NCI-H146 (cell line): ENCODE measurements around the gene KCNQ4.

Source experiments
- DNase-seq: peaks from one replicate; lab custom pipeline; 2025; lab: John Stamatoyannopoulos, UW

KCNQ4 gene

DNA sequence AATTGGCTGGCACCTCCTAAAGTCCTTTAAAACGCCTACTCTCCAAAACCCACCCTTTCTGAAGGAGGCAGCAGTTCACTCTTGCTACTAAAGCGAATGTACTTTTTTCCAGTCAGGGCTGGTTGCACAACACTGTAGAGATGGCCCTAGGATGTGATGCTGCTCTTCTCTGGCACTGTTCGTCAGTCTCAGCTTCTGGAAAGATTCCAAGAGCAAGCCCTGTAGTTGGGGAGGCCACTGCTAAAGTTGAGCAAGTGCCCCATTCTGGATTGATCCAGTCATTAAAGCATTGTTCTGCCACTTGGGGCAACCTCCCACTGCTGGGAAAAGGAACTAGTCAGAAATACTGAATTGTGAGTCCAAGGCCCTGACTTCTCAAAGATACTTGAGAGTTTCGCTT, 28.5 kb upstream of the KCNQ4 start:
- DNase-seq = no peak

DNA sequence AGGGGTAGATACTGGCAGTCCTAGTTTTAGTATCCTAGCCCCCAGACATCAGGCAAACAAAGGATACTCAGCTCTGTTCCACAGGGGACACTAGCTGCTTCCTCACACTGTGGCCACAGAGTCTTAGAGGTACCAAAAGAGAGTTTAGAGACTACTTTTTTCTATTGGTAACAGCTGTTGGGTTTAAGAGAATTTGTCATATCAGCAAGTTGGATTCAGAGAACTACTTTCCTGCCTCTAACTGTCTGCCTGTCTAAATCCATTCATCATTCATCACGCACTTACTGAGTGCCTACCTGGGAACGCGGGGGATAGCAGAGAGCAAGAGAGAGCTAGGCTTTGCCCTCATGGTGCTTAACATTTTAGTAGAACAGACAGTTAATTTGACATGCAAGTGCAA, 27.1 kb upstream of the KCNQ4 start:
- no peak for DNase-seq

DNA sequence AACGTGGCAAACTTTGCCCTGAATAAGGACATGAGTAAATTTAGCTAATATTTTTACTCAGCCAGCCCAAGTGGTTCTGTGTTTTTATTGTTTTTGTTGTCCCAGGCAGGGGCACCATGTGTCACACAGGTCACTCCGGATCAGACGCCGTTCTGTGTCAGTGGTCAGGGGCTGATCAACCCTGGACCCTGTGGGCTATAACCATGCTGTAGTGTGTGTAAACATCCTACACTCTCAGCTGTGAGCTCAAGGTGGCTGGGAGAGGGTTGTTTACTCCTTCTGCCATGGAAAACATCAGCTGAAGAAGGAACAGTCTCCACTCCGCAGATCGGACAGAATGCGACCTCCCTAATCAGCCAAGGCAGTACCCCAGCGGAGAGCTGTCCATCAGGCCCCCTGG, 26.5 kb upstream of the KCNQ4 start:
- no peak for DNase-seq

DNA sequence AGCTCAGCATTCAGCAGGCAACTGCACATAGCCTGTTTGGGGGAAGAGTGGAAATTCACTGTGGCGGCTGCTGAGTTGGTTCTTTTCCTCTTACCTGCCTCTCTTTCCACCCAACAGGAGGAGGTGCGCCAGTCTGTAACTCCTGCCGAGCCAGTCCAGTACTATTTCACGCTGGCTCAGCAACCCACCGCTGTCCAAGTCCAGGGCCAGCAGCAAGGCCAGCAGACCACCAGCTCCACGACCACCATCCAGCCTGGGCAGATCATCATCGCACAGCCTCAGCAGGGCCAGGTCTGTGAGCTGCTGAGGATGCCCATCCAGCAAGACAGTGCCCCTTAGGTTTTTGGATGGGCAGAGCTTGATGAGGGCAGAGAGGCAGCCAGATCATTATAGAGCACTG, 25.6 kb upstream of the KCNQ4 start:
- DNase-seq = no peak

DNA sequence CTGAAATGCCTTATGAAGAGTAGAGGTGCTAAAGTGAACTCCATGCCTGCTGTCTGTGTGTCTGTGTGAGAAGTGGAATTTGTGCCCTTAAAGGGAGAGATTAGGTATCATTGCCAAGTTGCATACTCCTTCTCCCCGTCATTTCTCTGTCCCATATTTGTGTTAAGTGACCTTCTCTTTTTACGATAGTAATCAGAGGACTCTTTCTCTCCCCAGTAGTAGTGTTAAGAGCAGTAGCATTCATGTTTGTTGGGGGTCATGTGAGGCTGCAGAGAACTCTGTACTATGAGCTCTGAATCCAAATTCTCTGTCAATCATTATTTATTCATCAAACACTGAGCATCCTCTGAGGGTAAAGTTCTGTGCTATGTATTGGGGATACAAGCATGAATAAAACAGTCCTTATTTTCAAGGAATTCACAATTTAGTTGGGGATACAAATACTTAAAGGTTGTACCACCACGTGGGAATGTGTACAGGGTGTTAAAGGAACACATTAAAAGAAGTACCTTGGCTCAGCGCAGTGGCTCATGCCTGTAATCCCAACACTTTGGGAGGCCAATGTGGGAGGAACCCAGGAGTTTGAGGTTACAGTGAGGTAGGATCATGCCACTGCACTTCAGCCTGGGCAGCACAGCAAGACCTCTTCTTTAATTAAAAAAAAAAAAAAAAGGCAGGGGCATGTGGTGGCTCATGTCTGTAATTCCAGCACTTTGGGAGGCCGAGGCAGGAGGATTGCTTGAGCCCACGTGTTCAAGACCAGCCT, 24.8 kb upstream of the KCNQ4 start:
- no peak for DNase-seq

DNA sequence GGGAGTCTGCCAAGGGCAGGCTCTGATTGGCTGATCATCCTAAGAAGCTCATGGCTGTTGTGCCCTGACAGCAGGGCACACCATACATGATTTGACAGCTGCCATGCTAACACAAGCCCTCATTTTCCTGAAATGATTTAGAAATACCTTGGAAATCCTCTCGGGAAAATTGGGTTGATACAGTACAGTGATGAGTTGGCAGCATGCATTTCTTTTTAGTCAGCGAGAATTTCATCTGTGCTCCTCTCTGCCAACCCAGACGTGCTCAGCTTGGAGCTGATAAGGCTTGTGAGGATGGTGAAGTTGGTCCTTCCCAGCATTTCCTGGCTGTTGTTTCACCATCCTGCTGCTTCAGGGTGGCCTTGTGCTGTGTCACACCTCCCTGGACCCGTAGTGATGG, 22.6 kb upstream of the KCNQ4 start:
- no peak for DNase-seq

DNA sequence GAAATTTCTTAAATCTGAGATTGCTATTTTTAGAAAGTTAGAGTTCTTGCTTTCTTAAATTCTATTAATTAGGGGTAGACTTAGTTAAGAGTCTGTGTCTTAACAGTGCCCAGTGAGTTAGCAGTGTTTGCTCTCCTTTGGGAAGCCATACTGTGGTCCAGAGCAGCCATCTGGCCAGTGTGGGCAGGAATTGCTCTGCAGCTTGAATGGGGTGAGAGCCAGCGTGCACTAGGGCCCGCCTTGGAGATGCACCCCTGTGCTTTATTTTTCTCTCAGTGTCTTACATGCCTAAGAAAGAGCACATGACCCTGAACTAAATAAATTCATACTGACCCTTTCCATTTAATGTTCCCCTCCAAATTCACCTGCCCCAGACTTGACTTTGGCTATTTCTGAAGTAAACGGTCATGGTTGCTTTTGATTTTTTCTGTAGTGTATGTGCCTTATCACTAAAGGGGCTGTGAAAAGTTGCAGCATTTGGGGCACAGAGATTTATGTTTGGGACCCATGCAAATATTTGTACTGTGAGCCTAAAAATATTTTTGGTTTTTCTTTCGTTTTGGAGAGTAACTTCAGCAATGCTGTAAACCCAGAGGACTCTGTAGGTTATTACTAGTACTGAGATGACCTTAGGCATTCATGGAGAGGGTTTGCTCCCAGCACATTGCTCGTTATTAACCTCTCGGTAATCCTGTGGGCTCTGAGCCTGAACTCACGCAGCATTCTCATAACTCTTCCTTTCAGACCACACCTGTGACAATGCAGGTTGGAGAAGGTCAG, 21.3 kb upstream of the KCNQ4 start:
- DNase-seq = no peak

DNA sequence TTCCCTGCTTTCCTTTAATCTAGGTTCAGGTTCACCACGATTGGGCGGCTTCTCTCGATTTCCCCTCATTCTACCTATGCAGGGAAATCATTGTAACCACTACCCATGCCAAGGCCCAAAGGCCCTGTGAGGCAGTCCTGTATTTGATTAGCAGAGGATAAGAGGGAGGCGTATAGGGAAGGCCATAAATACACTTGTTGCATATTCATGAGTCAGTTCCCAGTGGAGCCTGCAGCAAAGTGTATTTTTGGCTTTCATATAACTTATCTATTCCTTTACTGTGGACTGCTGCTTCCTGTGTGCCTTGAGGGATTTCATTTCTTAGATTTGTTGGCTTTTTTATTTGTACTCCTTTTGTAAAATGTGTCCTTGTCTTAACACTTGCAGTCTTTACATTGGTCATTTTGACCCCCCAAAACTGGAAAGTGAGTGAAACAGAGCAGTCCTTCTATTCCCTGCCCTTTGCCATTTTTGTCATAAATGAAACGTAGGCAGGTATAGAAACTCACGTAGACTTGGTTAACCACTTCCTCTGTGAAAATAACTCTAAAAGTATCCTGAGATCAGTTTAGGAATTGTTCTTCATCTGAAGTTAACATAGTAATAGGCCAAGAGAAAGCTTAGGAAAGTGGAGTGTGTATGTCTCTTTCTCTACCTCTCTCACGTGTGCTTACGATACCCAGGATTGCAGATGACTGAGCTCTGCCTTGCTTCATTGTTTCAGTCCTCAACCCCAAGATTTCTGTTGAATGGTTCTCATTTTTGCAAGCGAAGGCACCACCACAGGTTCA, 19.6 kb upstream of the KCNQ4 start:
- no peak for DNase-seq

DNA sequence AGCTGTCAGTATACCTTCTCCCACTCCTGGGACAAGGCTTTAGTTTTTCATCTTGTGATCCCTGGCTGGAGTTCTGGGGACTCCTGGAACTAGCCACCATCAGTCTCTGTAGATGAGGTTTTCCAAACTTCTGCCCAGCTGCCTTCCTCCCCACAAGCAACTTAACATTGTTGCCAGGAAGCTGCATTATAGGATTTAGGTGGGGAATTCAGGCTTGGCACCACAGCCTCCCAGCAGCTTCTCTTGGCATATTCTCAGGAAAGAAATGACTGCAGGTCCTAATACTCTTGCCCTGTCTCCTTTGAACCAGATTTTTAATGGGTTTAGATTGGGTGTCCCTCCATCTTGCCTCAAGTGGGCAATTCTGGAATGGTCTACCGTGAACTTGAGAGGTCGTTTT, 18.6 kb upstream of the KCNQ4 start:
- DNase-seq = no peak

DNA sequence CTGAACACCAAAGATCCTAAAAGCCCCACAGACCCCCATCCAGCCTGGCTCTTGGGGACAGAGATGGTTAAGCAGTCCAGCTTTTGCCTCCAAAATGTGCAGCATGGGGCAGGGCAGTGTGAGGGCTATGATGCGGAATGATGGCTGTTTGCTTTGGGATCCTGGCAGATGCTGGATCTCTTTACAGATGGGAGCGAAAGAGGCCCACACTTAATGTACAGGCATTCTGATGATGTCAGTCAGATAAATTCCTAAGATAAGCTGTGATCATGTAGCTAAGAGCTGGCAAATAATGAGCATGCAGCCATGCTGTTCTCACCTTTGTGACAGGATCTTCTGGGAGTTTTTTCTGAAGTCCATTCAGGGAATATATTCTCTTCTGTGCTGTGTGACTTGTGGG, 17.6 kb upstream of the KCNQ4 start:
- no peak for DNase-seq

DNA sequence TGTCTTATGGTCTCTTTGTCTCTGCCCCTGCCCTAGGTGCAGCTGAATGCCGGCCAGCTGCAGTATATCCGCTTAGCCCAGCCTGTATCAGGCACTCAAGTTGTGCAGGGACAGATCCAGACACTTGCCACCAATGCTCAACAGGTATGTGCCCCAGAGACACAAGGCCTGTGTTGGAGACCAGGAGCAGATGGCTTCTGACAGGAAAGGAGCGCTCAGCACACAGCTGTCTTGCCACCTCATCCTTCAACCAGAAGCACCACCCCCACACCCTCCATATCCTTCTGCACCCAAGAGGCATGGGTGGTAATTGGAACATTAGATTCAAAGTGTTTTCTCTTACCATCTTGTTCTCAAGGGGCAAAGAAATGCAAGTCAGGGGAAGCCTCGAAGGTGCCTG, 17.0 kb upstream of the KCNQ4 start:
- no peak for DNase-seq

DNA sequence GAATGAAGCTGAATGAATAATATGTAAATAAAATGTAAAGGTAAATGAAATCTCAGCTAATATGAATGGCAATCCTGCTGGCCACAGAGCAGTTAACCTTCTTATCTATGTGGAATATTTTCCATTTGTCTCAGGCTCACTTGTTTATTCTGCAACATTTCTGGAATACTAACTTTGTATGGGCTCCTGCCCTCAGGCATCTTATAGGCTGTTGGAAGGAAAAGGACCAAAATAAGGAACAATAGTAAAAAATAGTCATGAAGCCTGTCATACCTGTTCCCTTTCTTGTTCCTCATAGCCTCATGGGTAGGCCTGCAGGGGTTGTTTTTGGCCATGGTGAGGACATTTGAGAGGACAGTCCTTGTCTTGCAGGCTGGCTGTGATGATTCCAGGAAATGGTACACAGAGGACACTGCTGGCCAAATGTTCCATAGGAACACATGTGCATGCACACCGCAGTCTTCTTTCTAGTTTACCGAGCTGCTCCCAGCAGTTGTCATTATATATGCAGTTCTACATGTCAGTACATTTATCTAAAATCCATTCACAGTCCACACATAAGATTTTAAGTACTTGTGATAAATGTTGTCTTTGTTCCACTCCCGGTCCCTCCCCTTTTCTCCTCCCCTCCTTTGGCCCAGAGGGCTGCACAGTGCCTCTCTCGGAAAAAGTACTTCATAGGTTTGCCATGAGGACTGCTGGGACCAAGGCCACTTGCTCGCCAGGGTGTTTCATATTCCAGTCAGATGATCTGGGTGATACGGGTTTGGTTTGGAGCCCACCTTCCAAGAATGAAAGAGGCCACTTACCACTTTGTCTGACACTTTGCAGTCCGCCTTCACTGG, 15.2 kb upstream of the KCNQ4 start:
- DNase-seq = no peak

DNA sequence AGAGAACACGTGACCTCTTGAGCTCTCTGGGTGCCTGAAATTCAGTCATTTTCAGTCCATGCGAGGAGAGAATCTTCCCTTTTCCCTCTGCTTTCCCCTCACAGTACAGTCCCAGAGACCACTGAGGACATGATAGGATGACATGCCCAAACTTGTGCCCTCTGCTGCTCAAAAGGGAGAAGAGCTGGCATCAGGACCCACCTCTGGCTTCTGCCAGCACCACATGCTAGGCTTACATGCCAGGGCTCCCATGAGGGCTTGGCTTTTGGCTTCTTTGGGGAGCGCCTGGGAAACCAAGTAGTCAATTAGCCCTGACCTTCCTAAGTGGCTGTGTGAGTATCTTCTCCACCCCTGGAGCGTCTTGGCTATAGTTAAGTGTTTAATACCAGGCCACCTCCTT, 13.8 kb upstream of the KCNQ4 start:
- DNase-seq = no peak

DNA sequence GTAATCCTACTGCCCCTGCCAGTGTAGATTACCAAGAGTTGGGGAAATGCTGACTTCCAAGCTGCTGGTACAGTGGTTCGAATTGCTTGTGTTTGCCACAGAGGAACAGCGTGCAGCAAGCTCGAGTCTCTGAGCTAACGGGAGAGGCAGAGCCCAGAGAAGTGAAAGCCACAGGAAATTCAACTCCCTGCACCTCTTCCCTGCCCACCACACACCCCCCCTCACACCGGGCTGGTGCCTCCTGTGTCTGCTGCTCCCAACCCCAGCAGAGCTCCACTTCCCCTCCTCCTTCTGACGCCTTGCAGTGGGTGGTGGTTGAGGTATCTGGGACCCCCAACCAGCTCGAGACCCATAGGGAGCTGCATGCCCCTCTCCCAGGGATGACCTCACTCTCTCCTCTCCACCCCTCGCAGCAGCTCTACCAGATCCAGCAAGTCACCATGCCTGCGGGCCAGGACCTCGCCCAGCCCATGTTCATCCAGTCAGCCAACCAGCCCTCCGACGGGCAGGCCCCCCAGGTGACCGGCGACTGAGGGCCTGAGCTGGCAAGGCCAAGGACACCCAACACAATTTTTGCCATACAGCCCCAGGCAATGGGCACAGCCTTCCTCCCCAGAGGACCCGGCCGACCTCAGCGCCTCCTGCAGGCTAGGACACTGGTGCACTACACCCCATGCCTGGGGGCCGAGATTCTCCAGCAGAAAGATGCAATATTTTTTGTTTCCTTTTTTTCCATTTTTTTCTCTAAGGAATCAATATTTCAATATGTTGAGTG, 13.1 kb upstream of the KCNQ4 start:
- no peak for DNase-seq

DNA sequence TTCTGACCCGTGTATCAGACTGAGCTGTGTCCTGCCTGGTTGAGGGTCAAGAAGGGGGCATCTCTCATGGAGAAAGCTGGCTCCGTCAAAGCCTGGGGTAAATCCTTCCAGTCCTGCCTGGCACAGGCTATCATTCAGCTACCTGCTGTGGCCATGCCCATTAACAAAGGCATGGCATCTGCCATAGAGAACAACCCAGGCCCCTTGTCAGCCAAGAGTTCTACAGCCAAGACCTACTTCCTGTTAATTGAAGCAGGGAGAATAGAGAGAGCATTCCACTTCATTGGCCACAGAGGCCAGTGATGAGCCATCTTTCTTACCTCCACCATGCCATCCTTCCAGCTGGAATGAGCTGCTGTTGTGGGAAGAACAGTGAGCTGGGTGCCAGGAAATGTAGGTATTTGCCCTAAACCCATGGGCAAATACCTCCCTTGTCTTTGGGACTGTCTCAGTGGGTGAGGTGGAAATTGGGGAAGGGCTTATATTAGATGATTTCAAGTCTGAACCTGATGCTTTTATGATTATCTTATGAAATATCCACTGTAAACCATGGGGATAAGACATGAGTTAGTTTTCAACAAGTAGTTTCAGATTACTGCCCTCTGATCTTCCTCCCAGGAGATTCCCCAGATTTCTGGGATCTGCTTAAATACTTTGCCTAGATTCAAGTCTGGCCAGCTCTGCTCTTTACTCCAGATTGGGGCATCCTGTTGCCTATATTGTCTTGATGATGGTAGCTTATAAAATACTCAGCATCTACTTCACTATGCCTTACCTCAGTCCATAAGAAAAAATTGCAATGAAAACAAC, 11.2 kb upstream of the KCNQ4 start:
- no peak for DNase-seq

DNA sequence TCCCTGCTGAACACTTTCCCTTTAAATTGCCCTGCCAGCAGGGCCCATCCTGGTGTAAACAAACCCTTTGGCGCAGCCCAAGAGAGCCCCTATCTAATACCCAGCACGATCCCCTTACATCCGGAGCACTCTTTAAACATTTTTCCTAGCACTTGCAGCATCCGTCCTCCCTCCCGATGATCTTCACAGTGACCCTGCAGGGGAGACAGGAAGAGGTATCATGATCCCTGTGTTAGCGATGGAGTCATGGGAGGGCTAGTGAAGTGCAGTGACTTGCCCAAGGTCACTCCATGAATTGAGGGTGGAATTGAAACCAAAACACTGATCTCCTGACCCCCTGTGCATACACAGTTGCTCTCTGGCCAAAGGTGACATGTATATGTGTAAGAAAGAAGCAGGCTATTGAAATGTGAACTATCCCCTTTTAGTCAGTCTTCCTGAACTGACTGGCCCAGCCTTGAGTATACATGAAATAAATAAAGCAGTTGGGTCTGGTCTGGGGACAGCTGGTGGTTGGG, 9.8 kb upstream of the KCNQ4 start:
- DNase-seq = peak; percentile 49

DNA sequence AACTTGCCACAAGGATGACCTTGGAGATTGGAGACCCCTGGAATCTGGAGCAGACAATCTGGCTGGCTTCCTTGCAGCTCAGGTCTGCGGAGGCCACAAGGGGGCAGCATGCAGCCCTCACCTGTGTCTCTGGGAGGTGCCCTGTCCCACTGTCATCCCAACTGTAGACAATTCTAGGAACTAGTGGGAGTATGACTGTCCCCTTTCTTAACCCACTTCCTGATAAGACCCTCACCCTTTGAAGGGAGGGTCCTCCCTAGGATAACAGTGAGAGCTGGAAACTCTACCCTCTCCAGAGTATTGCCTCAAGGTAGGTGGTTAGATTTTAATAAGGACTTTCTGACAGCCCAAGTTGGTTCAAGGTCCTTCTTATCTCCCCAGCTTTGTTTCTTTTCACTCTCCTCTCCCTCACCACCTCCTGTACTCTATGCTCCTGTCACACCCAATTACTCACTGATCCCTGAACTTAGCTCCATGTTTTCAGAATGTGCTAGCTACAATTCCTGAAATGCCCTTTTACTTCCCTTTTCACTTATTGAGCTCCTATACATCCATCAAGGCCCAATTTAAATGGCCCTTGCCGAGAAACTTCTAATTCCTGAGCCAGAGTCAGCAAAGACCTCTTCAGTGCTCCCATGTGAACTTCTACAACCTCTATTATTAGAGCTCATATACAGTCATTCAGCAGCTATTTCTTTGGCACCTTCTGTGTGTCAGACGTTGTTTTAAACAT, 9.2 kb upstream of the KCNQ4 start:
- DNase-seq = peak; percentile 14

DNA sequence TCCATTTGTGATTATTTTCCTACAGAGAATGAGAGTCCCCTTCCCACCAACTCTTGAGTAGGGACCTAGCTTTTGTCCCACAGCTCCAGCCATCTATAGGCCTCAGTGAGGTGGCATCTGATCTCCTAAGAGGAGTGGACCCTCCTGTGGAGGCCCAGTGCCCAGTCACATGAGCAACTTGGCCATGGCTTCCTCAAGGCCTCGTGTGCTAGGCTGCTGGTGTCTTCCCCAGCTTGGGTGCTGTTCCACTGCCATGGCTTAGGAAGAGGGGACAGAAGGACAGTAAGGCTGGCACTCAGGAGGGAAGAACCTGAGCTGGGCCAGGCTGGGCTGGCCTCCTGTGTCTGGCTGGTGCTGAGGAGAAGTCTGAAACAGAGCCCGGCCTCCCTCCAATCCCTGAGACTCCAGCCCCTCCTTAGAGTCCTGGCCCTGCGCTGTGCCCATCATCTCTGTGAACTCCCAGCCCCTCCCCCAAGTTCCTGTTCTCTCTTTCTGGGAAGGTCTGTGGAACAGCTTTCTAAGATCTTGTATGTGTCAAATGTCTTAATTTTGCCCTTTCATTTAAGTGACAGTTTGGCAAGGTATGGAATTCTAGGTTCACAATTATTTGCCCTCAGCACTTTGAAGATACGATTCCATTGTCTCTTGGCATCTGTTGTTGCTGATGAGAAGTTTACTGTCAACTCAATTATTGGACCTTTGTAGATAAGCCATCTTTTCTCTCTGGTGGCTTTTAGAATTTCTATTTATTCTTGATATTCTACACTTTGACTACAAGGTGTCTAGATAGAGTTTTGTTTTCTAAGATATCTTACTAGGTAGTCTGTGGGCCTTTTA, 7.1 kb upstream of the KCNQ4 start:
- no peak for DNase-seq
